Sigmoid colon (tissue), 4 donors: ENCODE data around the gene PNRC1.

ENCODE experiments used
- EP300 ChIP-seq, 4 donors: sonication (generic); formaldehyde crosslinking; IDR thresholded peaks; one replicate each; pipeline ENCODE4 v1.6.1; 2017; ENCODE audit warnings: antibody characterized with exemption in 4 of 4
- TF ChIP-seq, protein P1 (sequence below), 4 experiments: fragments of 450-650 bp in 3 of 4; fragments of 200-600 bp in 1 of 4; IDR thresholded peaks; one replicate each; pipeline ENCODE4 v1.5.1; 2016 to 2019; ENCODE audit warnings: antibody characterized with exemption in 4 of 4, mild to moderate bottlenecking in 3 of 4, moderate library complexity in 2 of 4

DNA sequence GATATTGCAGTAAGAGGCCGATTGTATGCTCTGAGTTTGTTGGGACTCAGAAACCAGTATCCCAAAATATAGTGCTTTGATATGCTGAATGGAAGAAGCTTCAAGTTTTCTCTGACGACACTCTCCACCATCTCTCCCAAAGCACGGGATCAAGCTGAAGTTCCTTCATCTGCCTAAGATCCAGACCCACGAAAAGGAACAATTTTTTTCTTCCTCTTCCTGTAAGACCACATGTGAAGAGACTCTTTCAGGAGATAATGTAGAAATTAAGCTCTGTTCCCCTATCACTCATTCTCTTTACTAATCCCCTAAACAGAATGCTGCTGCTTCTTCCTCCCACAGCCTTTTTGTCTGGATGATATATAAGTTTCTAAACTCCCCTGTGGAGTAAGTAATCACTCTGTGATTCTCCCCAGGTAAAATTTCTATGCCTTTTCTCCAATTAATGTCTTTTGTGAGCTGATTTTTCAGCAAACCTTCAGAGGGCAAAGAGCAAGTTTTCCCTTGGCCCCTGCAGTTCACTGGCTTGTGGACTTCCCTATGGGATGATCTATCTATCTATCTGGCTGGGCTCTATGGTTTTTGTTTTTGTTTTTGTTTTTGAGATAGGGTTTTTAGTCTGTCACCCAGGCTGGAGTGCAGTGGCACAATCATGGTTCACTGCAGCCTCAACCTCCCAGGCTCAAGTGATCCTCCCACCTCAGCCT is 13.5 kb upstream of the PNRC1 start:
- TF ChIP-seq, protein P1, sequence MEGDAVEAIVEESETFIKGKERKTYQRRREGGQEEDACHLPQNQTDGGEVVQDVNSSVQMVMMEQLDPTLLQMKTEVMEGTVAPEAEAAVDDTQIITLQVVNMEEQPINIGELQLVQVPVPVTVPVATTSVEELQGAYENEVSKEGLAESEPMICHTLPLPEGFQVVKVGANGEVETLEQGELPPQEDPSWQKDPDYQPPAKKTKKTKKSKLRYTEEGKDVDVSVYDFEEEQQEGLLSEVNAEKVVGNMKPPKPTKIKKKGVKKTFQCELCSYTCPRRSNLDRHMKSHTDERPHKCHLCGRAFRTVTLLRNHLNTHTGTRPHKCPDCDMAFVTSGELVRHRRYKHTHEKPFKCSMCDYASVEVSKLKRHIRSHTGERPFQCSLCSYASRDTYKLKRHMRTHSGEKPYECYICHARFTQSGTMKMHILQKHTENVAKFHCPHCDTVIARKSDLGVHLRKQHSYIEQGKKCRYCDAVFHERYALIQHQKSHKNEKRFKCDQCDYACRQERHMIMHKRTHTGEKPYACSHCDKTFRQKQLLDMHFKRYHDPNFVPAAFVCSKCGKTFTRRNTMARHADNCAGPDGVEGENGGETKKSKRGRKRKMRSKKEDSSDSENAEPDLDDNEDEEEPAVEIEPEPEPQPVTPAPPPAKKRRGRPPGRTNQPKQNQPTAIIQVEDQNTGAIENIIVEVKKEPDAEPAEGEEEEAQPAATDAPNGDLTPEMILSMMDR (IDR thresholded peaks at IDR 0.05), result no peak
- TF ChIP-seq EP300 (IDR thresholded peaks at IDR 0.05), result no peak
